OCI-LY7 (cell line): ENCODE measurements around the gene ANKRD13A. TPM values are rescaled to one million over a fixed set of nuclear protein-coding genes. Genes with fewer than 3 reads are reported as not detected.
A peak's percentile ranks its signal among the peaks of the same experiment; 100 is the strongest.
"Not testable (repeated sequence)": the region's sequence is repeated elsewhere in the genome, so short reads cannot be mapped to it uniquely, and the experiment has no call there.

Experiments
- BruUV-seq: library from RNA; stranded (reverse); fragments of 400-500 nt; replicated peaks from 2 replicates; lab custom pipeline; 2021; lab: Mats Ljungman, UMichigan
- CTCF ChIA-PET: fragments of 300-600 bp; sonication (Branson Sonifier 250); formaldehyde crosslinking; loops from one replicate; lab custom pipeline; 2022; ENCODE audit warnings: antibody characterized with exemption; ENCODE audit not compliant: unreplicated experiment; lab: Charles Lee
- POLR2A ChIA-PET: fragments of 300-600 bp; sonication (Branson Sonifier 250); formaldehyde crosslinking; loops from one replicate; lab custom pipeline; 2022; ENCODE audit warnings: antibody characterized with exemption; lab: Charles Lee
- DNase-seq: peaks from one replicate; pipeline ENCODE4 v3.0.0-alpha.2; 2015; ENCODE audit warnings: low spot score
- H2AFZ ChIP-seq: fragments of 200-600 bp; sonication (generic), shearing (Covaris generic); 2 replicates; pipeline ENCODE4 v1.6.1; 2014; ENCODE audit warnings: mild to moderate bottlenecking, antibody characterized with exemption, low read length, moderate library complexity
- H3K27ac ChIP-seq: fragments of 200-600 bp; sonication (generic); 2 replicates; pipeline ENCODE4 v1.5.1; 2014; ENCODE audit warnings: mixed run types, low read depth, mild to moderate bottlenecking, moderate library complexity, low read length, inconsistent platforms; ENCODE audit not compliant: poor library complexity, severe bottlenecking
- H3K36me3 ChIP-seq: fragments of 200-600 bp; sonication (generic); 2 replicates; pipeline ENCODE4 v1.6.1; 2014; ENCODE audit warnings: mild to moderate bottlenecking, antibody characterized with exemption, low read length, moderate library complexity, mixed read lengths; ENCODE audit not compliant: insufficient read depth
- H3K4me1 ChIP-seq: fragments of 200-600 bp; sonication (generic); 2 replicates; pipeline ENCODE4 v1.5.1; 2014; ENCODE audit warnings: mild to moderate bottlenecking, low read length; ENCODE audit not compliant: insufficient read depth, poor library complexity, severe bottlenecking
- H3K4me2 ChIP-seq: fragments of 200-600 bp; sonication (generic); 2 replicates; pipeline ENCODE4 v1.6.1; 2014; ENCODE audit warnings: mild to moderate bottlenecking, low read length
- H3K4me3 ChIP-seq: fragments of 200-600 bp; sonication (generic); 2 replicates; pipeline ENCODE4 v1.5.1; 2014; ENCODE audit warnings: mild to moderate bottlenecking, low read depth, low read length; ENCODE audit not compliant: poor library complexity, severe bottlenecking
- H3K79me2 ChIP-seq: fragments of 200-600 bp; sonication (generic); 2 replicates; pipeline ENCODE4 v1.6.1; 2016; ENCODE audit warnings: low read depth, mild to moderate bottlenecking, low read length, moderate library complexity, mixed read lengths; ENCODE audit not compliant: insufficient read depth
- H3K9me2 ChIP-seq: fragments of 200-600 bp; sonication (generic); 2 replicates; pipeline ENCODE4 v1.6.1; 2016; ENCODE audit warnings: mild to moderate bottlenecking, low read length, mixed read lengths; ENCODE audit not compliant: insufficient read depth
- H3K9me3 ChIP-seq: fragments of 200-600 bp; sonication (generic); 2 replicates; pipeline ENCODE4 v1.6.1; 2014; ENCODE audit warnings: mild to moderate bottlenecking, mixed run types, low read length, mixed read lengths
- H4K20me1 ChIP-seq: fragments of 200-600 bp; sonication (generic); 2 replicates; pipeline ENCODE4 v1.6.1; 2014; ENCODE audit warnings: mild to moderate bottlenecking, antibody characterized with exemption, low read length, moderate library complexity, mixed read lengths; ENCODE audit not compliant: insufficient read depth
- CTCF ChIP-seq: fragments of 200-600 bp; sonication (generic); conservative IDR thresholded peaks from 2 replicates; pipeline ENCODE4 v1.5.1; 2014; ENCODE audit warnings: mild to moderate bottlenecking, antibody characterized with exemption, low read length, moderate library complexity, mixed read lengths
- EZH2phosphoT487 ChIP-seq: fragments of 200-600 bp; sonication (generic); IDR thresholded peaks from 2 replicates; pipeline ENCODE4 v1.6.1; 2018; ENCODE audit warnings: low read depth, borderline replicate concordance, mild to moderate bottlenecking, mixed run types, antibody characterized with exemption, low read length, moderate library complexity, mixed read lengths
- intact Hi-C: fragments of 100-400 bp; cut with micrococcal nuclease; formaldehyde crosslinking; loops from one replicate; pipeline ENCODE4 v1.10.0; 2022; ENCODE audit not compliant: unreplicated experiment
- total RNA-seq, 2 experiments: library from RNA; depleted of rRNA in 1 of 2; stranded (reverse); fragments of >200 nt in 1 of 2; shearing (Covaris generic) in 1 of 2; gene quantifications; 2 replicates each; pipeline ENCODE4 v1.2.3, GENCODE V29; 2014 to 2022

ANKRD13A gene
- total RNA-seq, 2 experiments from 2014 or later, result 140 to 216 TPM

DNA sequence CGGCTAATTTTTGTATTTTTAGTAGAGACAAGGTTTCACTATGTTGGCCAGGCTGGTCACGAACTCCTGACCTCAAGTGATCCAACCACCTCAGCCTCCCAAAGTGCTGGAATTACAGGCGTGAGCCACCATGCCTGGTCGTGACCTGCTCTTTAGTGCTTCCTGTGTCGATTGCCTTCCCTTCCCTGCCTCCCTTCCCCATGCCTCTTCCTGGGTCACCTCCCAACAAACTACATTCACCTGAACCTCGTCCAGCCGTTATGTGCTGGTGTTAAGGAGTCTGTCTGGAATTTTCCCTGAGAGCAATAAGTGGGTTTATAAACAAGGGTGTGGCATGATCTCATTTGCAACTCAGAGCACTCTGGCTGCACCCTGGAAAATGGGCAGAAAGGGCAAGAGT lies 81.2 kb downstream of the ANKRD13A start:
- TF ChIP-seq CTCF (no peak), EZH2phosphoT487 (no peak)
- H4K20me1 ChIP-seq, result no peaks in the 10 kb centered on the region
- H3K4me2 ChIP-seq, result peak overlapping the region; percentile 67; the same call in 1 of the 2 replicates
- H3K79me2 ChIP-seq, result no peaks in the 10 kb centered on the region
- no peaks in the 10 kb centered on the region for H3K36me3 ChIP-seq
- BruUV-seq, result no TSS peak
- H2AFZ ChIP-seq, result no peak overlapping the region; the same call in 1 of the 2 replicates
- POLR2A ChIA-PET, result interaction anchor here (0.7 to 1.0 kb wide), 2 partner anchors 11 to 28 kb away, joined by 3 read pairs; no protein-coding TSS in a partner anchor
- CTCF ChIA-PET, result no interaction called here
- intact Hi-C loops, result no loop called here
- no peaks in the 10 kb centered on the region for H3K9me3 ChIP-seq
- H3K4me1 ChIP-seq, result peaks cover 16% of the 10 kb centered on the region
- H3K27ac ChIP-seq, result no peak overlapping the region
- H3K4me3 ChIP-seq, result no peak overlapping the region
- no peaks in the 10 kb centered on the region for H3K9me2 ChIP-seq
- no peak for DNase-seq

DNA sequence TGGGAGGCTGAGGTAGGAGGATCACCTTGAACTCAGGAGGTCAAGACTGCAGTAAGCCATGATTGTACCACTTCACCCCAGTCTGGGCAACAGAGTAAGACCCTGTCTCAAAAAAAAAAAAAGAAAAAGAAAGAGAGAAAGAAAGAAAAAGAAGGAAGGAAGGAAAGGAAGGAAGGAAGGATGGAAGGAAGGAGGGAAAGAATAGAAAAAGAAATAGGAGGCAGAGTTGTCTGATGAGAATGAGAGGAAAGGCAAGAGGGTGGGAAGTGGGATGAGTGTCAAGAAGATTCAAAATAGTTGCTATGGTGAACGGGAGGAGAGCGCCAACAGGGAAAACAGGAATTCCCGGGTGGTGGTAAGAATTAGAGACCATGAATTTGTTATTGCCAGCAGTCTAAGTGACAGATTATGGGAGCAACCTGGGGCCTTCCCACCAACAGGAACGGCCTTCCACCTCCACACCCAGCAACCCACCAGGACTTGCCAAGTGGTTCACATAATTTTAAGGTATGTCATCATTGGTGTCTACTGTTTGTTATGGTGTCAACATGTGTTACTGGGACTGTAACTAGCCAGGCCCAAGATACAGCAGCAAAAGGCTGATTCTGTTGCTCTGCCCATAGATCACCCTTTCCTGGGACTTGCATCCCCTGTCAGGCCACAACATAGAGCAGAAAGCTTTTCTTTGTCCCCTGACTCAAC lies 85.2 kb downstream of the ANKRD13A start:
- Histone ChIP-seq H3K79me2 (no peaks in the 10 kb centered on the region), H3K9me3 (no peaks in the 10 kb centered on the region), H2AFZ (no peak overlapping the region), H3K4me2 (no peak overlapping the region), H3K27ac (no peak overlapping the region), H3K36me3 (no peaks in the 10 kb centered on the region), H4K20me1 (no peaks in the 10 kb centered on the region), H3K9me2 (no peaks in the 10 kb centered on the region), H3K4me3 (no peak overlapping the region), H3K4me1 (peaks cover 12% of the 10 kb centered on the region)
- POLR2A ChIA-PET, result no interaction called here
- CTCF ChIA-PET, result no interaction called here
- no TSS peak for BruUV-seq
- intact Hi-C loops, result no loop called here
- no peak for DNase-seq
- TF ChIP-seq EZH2phosphoT487 (no peak), CTCF (no peak)

GRCh38 chr12:110088216-110088615 lies 89.0 kb downstream of the ANKRD13A start:
- H2AFZ ChIP-seq, H3K36me3 ChIP-seq, H4K20me1 ChIP-seq, H3K4me3 ChIP-seq, H3K4me1 ChIP-seq, H3K27ac ChIP-seq, intact Hi-C loops, H3K4me2 ChIP-seq, H3K79me2 ChIP-seq, CTCF ChIA-PET, DNase-seq, H3K9me2 ChIP-seq, BruUV-seq, H3K9me3 ChIP-seq, POLR2A ChIA-PET: not testable (repeated sequence)
